H1 (cell line): Measurements from ENCODE around the gene GLTP. TPM values are rescaled to one million over a fixed set of nuclear protein-coding genes. Genes with fewer than 3 reads are reported as not detected.
"Not testable (repeated sequence)": the region's sequence is repeated elsewhere in the genome, so short reads cannot be mapped to it uniquely, and the experiment has no call there.

ENCODE experiments used
- CTCF ChIA-PET: fragments of 300-600 bp; sonication (Branson Sonifier 250); formaldehyde crosslinking; loops from one replicate; lab custom pipeline; 2021; ENCODE audit not compliant: partially characterized antibody; lab: Charles Lee
- POLR2A ChIA-PET: fragments of 300-600 bp; sonication (Branson Sonifier 250); formaldehyde crosslinking; loops from one replicate; lab custom pipeline; 2021; ENCODE audit warnings: inconsistent platforms; ENCODE audit not compliant: partially characterized antibody; lab: Charles Lee
- DNase-seq, 2 experiments: peaks; one replicate each; pipeline versions ENCODE4 v3.0.0 to v3.0.0-alpha.2; 2010 to 2022; ENCODE audit warnings: low spot score in 2 of 2, low read depth in 1 of 2, mixed read lengths in 1 of 2
- FAIRE-seq: peaks from 2 replicates; lab custom pipeline; 2011; peaks lifted over from hg19 to GRCh38; lab: Jason Lieb, UNC
- H2AFZ ChIP-seq: 2 replicates; pipeline ENCODE4 v1.8.1; 2012; ENCODE audit warnings: low read length, inconsistent platforms
- H2AK5ac ChIP-seq: 2 replicates; pipeline ENCODE4 v1.6.1; 2013; ENCODE audit warnings: low read depth, low read length
- H2BK120ac ChIP-seq: replicated peaks from 2 replicates; pipeline ENCODE3; 2013; ENCODE audit warnings: low read depth, low read length, inconsistent platforms
- H2BK12ac ChIP-seq: 2 replicates; pipeline ENCODE4 v1.6.1; 2013; ENCODE audit warnings: low read depth, low read length
- H2BK15ac ChIP-seq: 2 replicates; pipeline ENCODE4 v1.6.1; 2013; ENCODE audit warnings: low read length
- H2BK20ac ChIP-seq: 2 replicates; pipeline ENCODE4 v1.6.1; 2013; ENCODE audit warnings: low read length
- H2BK5ac ChIP-seq: 2 replicates; pipeline ENCODE4 v1.6.1; 2013; ENCODE audit warnings: low read depth, low read length
- H3K14ac ChIP-seq: 2 replicates; pipeline ENCODE4 v1.6.1; 2013; ENCODE audit warnings: inconsistent platforms; ENCODE audit not compliant: insufficient read length
- H3K18ac ChIP-seq: 2 replicates; pipeline ENCODE4 v1.6.1; 2013; ENCODE audit warnings: low read length; ENCODE audit errors: extremely low read depth
- H3K23ac ChIP-seq: 2 replicates; pipeline ENCODE4 v1.6.1; 2013; ENCODE audit warnings: inconsistent platforms; ENCODE audit not compliant: insufficient read length
- H3K23me2 ChIP-seq: 2 replicates; pipeline ENCODE4 v1.6.1; 2013; ENCODE audit warnings: low read depth, low read length
- H3K27ac ChIP-seq: 2 replicates; pipeline ENCODE4 v1.6.1; 2011; ENCODE audit warnings: low read depth, low read length, inconsistent platforms
- H3K27me3 ChIP-seq, 4 experiments: replicated peaks in 1 of 4; 1 replicate in 1 of 4; 2 replicates in 3 of 4; pipeline versions ENCODE4 v1.6.1 to v1.8.1; 2011 to 2013; ENCODE audit warnings: low read length in 3 of 4, mild to moderate bottlenecking in 3 of 4, inconsistent platforms in 2 of 4, mixed read lengths in 2 of 4, moderate library complexity in 1 of 4; ENCODE audit not compliant: control insufficient read depth in 3 of 4, insufficient read depth in 3 of 4; ENCODE audit errors: extremely low read depth in 1 of 4
- H3K36me3 ChIP-seq, 4 experiments: 2 replicates each; pipeline versions ENCODE4 v1.6.1 to v1.8.1; 2011 to 2013; ENCODE audit warnings: mild to moderate bottlenecking in 4 of 4, low read length in 3 of 4, moderate library complexity in 2 of 4, control low read depth in 1 of 4, inconsistent platforms in 1 of 4; ENCODE audit not compliant: insufficient read depth in 4 of 4, control insufficient read depth in 2 of 4
- H3K4ac ChIP-seq: replicated peaks from 2 replicates; pipeline ENCODE3; 2013; ENCODE audit warnings: low read length, low read depth, mixed read lengths, inconsistent platforms; ENCODE audit not compliant: insufficient read length
- H3K4me1 ChIP-seq, 4 experiments: replicated peaks in 1 of 4; 1 replicate in 1 of 4; 2 replicates in 3 of 4; pipeline versions ENCODE4 v1.6.1 to v1.8.1; 2011 to 2013; ENCODE audit warnings: low read length in 3 of 4, inconsistent platforms in 2 of 4, mixed read lengths in 1 of 4; ENCODE audit not compliant: insufficient read depth in 4 of 4, control insufficient read depth in 3 of 4
- H3K4me2 ChIP-seq, 2 experiments: 2 replicates each; pipeline versions ENCODE4 v1.6.1 to v1.8.1; 2011 to 2013; ENCODE audit warnings: low read depth in 2 of 2, low read length in 2 of 2, control low read depth in 1 of 2, inconsistent platforms in 1 of 2, mild to moderate bottlenecking in 1 of 2; ENCODE audit not compliant: insufficient read depth in 1 of 2
- H3K4me3 ChIP-seq, 4 experiments: fragments of 200-600, 300-600 bp in 1 of 4; sonication (generic), shearing (Covaris generic), sonication (Bioruptor Twin) in 1 of 4; 2 replicates each; pipeline versions ENCODE4 v1.5.1 to v1.8.1; 2011 to 2016; ENCODE audit warnings: low read length in 4 of 4, low read depth in 3 of 4, control low read depth in 2 of 4, inconsistent platforms in 2 of 4, mild to moderate bottlenecking in 2 of 4, mixed read lengths in 1 of 4, moderate library complexity in 1 of 4; ENCODE audit not compliant: insufficient read depth in 2 of 4; ENCODE audit errors: extremely low read depth in 1 of 4
- H3K56ac ChIP-seq: replicated peaks from 2 replicates; pipeline ENCODE3; 2013; ENCODE audit warnings: low read depth, mild to moderate bottlenecking, mixed read lengths, low read length, inconsistent platforms; ENCODE audit not compliant: insufficient read length
- H3K79me1 ChIP-seq: 2 replicates; pipeline ENCODE4 v1.6.1; 2013; ENCODE audit warnings: low read depth, low read length, control low read depth
- H3K79me2 ChIP-seq, 2 experiments: 2 replicates each; pipeline versions ENCODE4 v1.6.1 to v1.8.1; 2012 to 2013; ENCODE audit warnings: low read length in 2 of 2, mild to moderate bottlenecking in 2 of 2, inconsistent platforms in 1 of 2; ENCODE audit not compliant: insufficient read depth in 2 of 2, control insufficient read depth in 1 of 2
- H3K9ac ChIP-seq, 4 experiments: replicated peaks in 1 of 4; 1 replicate in 1 of 4; 2 replicates in 3 of 4; pipeline versions ENCODE4 v1.6.1 to v1.8.1; 2011 to 2013; ENCODE audit warnings: low read depth in 3 of 4, low read length in 3 of 4, control low read depth in 2 of 4, mild to moderate bottlenecking in 2 of 4, moderate library complexity in 2 of 4, inconsistent platforms in 1 of 4; ENCODE audit errors: extremely low read depth in 1 of 4
- H3K9me3 ChIP-seq, 2 experiments: 2 replicates each; pipeline versions ENCODE4 v1.6.1 to v1.8.1; 2012 to 2013; ENCODE audit warnings: mild to moderate bottlenecking in 2 of 2, moderate library complexity in 2 of 2, control low read depth in 1 of 2, inconsistent platforms in 1 of 2, low read depth in 1 of 2, low read length in 1 of 2, mixed read lengths in 1 of 2; ENCODE audit not compliant: insufficient read depth in 2 of 2
- H4K20me1 ChIP-seq, 2 experiments: replicated peaks in 1 of 2; 2 replicates each; pipeline versions ENCODE3 to v1.8.1; 2011 to 2013; ENCODE audit warnings: inconsistent platforms in 2 of 2, low read length in 2 of 2, mild to moderate bottlenecking in 1 of 2; ENCODE audit not compliant: insufficient read depth in 2 of 2, control insufficient read depth in 1 of 2
- H4K5ac ChIP-seq: 2 replicates; pipeline ENCODE4 v1.6.1; 2013; ENCODE audit warnings: low read length, low read depth, mixed read lengths, inconsistent platforms; ENCODE audit not compliant: insufficient read length
- H4K8ac ChIP-seq: 2 replicates; pipeline ENCODE4 v1.8.0; 2013; ENCODE audit warnings: mild to moderate bottlenecking, moderate library complexity, low read length, inconsistent platforms; ENCODE audit not compliant: insufficient read depth; ENCODE audit errors: extremely low read depth
- H4K91ac ChIP-seq: replicated peaks from 2 replicates; pipeline ENCODE3; 2013; ENCODE audit warnings: low read length, mixed read lengths, inconsistent platforms; ENCODE audit not compliant: insufficient read length
- WGBS, 2 experiments: shearing (Covaris generic) in 1 of 2; methylation state at CpG; one replicate each; pipeline versions ENCODE4 v1.1.6 to v1.1.7; 2013 to 2015; ENCODE audit warnings: low lambda C conversion rate in 2 of 2, mixed read lengths in 2 of 2, inconsistent platforms in 1 of 2, low coverage in 1 of 2, missing lambda C conversion rate in 1 of 2; ENCODE audit not compliant: insufficient replicate concordance in 2 of 2, insufficient coverage in 1 of 2, insufficient read length in 1 of 2; ENCODE audit errors: extremely low coverage in 1 of 2, missing lambda C conversion rate in 1 of 2; 5-methylcytosine and 5-hydroxymethylcytosine counted together
- polyA plus RNA-seq, 7 experiments: library from polyadenylated mRNA; depleted of rRNA in 3 of 7; stranded (reverse) in 5 of 7; unstranded in 2 of 7; fragments of >200 nt in 5 of 7; fragments of 200-250 nt in 2 of 7; gene quantifications; 1 replicate in 5 of 7; 2 replicates in 1 of 7; 4 replicates in 1 of 7; pipeline versions ENCODE4 v1.2.1 to v1.2.3, GENCODE V29; 2011 to 2013; ENCODE audit warnings: missing spikeins in 2 of 7, mixed read lengths in 2 of 7
- total RNA-seq: library from RNA; stranded (reverse); fragmentation: NEBNext Ultra II Directional; extraction: Animal tissue kit (Norgen Biotek cat#: 25700); gene quantifications from 2 replicates; pipeline ENCODE4 v1.2.1, GENCODE V29; 2021

Gene GLTP
- total and polyA plus RNA-seq, 2 of the 8 experiments (the other 6 are each of a cell fraction or from before 2014, with no cell fraction given): 9.8 to 26.1 TPM

DNA sequence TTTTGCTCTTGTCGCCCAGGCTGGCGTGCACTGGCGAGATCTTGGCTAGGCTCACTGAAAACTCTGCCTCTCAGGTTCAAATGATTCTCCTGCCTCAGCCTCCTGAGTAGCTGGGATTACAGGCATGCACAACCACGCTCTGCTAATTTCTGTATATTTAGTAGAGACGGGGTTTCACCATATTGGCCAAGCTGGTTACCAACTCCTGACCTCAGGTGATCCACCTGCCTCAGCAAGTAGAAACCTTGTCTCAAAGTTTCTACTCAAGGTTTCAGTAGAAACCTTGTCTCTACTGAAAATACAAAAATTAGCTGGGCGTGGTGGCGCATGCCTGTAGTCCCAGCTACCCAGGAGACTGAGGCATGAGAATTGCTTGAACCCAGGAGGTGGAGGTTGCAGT, 11.4 kb upstream of the GLTP start:
- DNase-seq, H4K8ac ChIP-seq, H3K27ac ChIP-seq, H3K23ac ChIP-seq, H3K4me2 ChIP-seq, H2BK20ac ChIP-seq, FAIRE-seq, H3K9me3 ChIP-seq, POLR2A ChIA-PET, H2BK12ac ChIP-seq, H4K5ac ChIP-seq, H2AK5ac ChIP-seq, H3K18ac ChIP-seq, H3K9ac ChIP-seq, H4K91ac ChIP-seq, H2AFZ ChIP-seq, H3K79me1 ChIP-seq, H2BK5ac ChIP-seq, H2BK120ac ChIP-seq, H3K23me2 ChIP-seq, H3K4me1 ChIP-seq, H3K79me2 ChIP-seq, H3K36me3 ChIP-seq, H3K4me3 ChIP-seq, H3K14ac ChIP-seq, H2BK15ac ChIP-seq, H3K4ac ChIP-seq, H4K20me1 ChIP-seq, H3K56ac ChIP-seq: not testable (repeated sequence)
- CTCF ChIA-PET: interaction anchor here (0.6 kb wide), 1 partner anchor 226 kb away, joined by 3 read pairs; no protein-coding TSS in a partner anchor
- peaks cover 3 to 19% (median 16%) of the 10 kb centered on the region in 4 experiments for H3K27me3 ChIP-seq
- 87% methylated on average over 7 of the region's 7 CpGs; no CpG with 5 or more reads in 1 of the 2 experiments for WGBS, 2 experiments
